HG03469 (cell line): Measurements from ENCODE around the gene SOX30.

ENCODE experiments used
- ATAC-seq: cut with Tn5 transposase; IDR thresholded peaks from one replicate; pipeline ENCODE4 v1.9.1; 2021; ENCODE audit warnings: mild to moderate bottlenecking, moderate library complexity, moderate number of reproducible peaks; ENCODE audit not compliant: unreplicated experiment

The SOX30 gene

GRCh38 chr5:157665467-157666070, 13.3 kb upstream of the SOX30 start:
- no peak for ATAC-seq

DNA sequence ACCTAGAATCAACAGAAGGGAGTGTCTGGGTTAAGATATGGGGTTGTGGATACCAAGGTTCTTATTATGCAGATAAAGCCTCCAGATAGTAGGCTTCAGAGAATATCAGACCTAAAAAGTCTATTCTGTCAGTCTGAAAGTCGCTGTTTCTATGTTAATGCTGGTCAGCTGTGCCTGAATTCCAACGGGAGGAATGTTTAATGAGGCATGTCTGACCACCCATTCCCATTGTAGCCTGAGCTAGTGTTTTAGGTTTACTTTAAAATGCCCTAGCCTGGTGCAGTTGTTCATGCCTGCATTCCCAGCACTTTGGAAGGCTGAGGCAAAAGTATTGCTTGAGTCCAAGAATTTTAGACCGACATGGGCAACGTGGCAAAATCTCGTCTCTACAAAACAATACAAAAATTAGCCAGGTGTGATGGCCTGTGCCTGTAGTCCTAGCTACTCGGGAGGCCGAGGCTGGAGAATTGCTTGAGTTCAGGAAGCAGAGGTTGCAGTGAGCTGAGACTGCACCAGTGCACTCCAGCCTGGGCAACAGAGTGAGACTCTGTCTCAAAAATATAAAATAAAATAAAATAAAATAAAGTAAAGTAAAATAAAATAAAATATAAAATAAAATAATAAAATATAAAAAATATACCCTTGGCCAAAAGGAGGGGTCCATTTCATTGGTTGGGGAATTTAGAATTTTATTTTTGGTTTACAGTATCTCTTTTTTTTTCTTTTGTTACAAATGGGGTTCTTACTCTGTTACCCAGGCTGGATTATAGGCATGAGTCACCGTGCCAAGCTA, 7.8 kb upstream of the SOX30 start:
- ATAC-seq = no peak

DNA sequence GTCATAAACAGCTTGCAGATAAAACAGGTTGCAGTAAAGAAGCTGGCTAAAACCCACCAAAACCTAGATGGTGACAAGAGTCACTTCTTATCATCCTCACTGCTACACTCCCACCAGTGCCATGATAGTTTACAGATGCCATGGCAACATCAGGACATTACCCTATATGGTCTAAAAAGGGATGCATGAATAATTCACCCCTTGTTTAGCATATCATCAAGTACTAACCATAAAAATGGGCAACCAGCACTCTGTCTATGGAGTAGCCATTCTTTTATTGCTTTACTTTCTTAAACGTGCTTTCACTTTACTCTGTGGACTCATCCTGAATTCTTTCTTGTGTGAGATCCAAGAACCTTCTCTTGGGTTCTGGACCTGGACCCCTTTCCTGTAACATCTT, 6.7 kb upstream of the SOX30 start:
- ATAC-seq = no peak

- no peak for ATAC-seq
Measured at GRCh38 chr5:157657516-157657915, 5.3 kb upstream of the SOX30 start.

- peak; percentile 76 for ATAC-seq
Measured at GRCh38 chr5:157651623-157652376, 438 bp downstream of the SOX30 start.

DNA sequence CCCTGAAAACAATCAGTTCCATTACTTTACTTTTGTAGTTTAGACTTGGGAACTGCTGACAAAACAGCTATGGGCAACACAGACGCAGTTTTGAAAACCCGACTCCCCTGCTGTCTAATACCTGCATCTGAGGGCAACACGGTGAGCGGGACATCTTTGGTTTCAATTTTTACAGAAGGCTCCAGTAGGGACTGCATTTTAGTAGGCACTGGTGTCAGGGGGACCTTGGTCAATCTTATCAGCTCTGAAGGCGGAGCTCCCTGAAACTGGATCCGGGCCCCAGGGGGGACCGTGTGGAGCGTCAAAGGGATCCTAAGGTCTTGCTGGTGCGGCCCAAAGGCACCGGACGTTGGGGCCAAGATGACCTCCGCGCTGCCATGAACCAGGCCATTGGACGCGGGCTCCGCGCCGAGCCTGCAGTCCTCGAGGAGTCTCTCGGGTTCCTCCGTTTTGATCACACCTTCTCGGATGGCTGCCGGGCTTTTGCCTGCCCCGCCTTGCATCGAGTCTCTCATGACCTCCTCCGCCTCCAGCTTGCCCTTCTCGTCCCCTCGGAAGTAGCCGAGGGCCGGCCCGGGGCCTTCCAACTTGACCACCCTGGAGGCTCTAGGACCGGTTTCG, 1.1 kb downstream of the SOX30 start:
- no peak for ATAC-seq

- no peak for ATAC-seq
Measured at GRCh38 chr5:157649101-157649500, 3.1 kb downstream of the SOX30 start.

- no peak for ATAC-seq
Measured at GRCh38 chr5:157648275-157648990, 3.8 kb downstream of the SOX30 start.

GRCh38 chr5:157640406-157641066, 11.7 kb downstream of the SOX30 start:
- ATAC-seq = no peak

GRCh38 chr5:157630341-157630740, 21.9 kb downstream of the SOX30 start:
- no peak for ATAC-seq

GRCh38 chr5:157626831-157627230, 25.4 kb downstream of the SOX30 start:
- ATAC-seq = no peak

GRCh38 chr5:157624144-157624543, 28.1 kb downstream of the SOX30 start:
- no peak for ATAC-seq

GRCh38 chr5:157620776-157621175, 31.5 kb downstream of the SOX30 start:
- no peak for ATAC-seq

DNA sequence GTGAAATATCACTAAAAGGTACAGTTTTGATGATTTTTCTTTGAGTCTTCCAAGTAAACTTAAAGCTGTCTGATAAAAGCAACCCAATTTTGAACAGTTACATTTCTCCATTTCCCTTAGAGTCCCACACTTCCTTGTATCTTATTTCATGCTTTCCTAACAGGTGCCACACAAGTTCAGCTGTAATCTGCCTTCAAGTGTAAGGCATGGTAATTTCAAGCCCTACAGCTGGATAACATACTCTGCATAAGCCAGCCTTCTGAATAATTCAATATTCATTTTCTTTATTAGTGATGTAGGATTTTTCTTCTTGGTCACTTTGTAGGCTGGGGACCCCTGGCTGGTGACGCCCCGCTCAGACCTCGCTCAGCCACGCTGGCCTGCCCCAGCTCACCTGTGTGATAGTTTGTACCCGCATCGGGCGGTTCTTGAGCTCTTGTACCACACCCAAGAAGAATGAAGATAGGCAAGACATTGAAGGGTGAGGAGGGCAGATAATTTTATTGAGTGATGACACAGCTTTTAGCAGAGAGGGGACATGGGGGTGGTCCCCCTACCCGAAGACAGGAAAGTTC, 34.0 kb downstream of the SOX30 start:
- no peak for ATAC-seq

DNA sequence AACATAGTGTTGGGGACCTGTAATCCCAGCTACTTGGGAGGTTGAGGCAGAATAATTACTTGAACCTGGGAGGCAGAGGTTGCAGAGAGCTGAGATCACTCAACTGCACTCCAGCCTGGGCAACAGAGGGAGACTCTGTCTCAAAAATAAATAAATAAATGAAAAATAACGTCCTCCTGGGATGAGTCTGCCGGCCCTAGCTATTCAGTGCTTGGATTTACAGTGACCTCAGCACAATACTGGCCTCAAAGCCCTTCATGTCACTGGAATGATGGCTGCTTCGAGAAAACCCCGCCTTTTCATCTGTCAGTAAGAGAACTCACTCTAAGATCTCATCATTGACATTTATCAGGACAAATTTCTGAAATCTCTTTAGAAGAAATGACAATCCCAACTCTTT, 35.5 kb downstream of the SOX30 start:
- no peak for ATAC-seq

DNA sequence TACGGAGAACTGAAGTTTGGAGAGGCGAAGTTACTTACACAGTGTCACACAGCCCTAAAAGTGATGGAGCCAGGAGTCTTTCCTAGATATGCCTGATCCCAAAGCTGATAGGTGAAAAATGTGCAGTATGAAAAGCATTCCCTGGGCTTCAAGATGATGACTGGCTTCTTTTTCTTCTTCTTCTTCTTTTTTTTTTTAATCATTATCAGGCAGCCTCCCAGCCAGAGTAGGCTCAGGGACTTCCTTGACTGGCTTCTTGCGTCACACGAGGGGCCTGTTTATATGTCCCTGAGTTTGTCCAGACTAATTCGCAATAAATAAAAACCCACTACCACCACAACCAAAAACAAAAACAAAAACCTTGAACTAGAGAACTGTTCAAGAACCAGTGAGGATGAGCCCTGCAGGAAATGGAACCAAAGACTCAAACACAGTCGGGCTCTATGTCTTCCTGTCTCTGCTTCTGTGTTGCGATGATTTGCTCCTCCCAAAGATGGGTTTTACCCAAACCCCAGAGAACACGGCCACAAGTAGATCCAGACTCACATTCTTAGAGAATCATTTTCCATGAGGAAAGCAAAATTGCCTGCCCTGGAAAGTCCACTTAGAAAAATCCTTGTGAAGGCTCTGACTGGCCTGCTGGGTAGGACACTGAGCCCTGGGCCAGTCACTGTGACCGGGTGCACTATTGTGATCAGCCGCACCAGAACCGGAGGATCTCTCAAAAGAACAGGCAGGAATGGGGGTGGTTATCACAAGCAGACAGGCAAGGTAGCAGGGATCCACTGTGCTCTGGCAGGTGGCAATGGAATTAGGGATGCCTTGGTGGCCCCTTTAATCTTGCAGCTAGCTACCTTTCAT, 38.6 kb downstream of the SOX30 start:
- ATAC-seq = no peak

DNA sequence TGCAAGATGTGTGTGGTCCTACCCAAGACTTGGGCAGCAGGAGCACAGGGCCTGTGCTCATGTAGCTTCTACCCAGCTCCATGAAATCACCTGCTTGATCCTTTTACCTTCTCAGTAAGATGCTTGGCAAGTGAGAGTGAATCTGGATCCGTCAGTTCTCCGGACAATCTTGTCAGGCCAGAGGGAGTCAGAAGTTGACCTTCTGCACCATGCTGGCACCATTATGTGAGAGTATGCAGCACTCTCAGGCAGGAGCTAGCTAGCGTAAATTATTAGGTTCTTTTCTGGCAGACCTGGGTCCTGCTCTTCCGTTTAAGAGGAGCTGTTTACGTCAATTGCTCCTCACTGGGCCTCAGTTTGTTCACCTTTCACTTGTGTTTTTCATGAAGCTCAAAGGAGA, 39.7 kb downstream of the SOX30 start:
- no peak for ATAC-seq

GRCh38 chr5:157611571-157612476, 40.4 kb downstream of the SOX30 start:
- ATAC-seq = no peak
